Skeletal muscle satellite cell (primary cell): ENCODE data around the gene STK25. TPM values are rescaled to one million over a fixed set of nuclear protein-coding genes. Genes with fewer than 3 reads are reported as not detected.
"Not testable (repeated sequence)": the region's sequence is repeated elsewhere in the genome, so short reads cannot be mapped to it uniquely, and the experiment has no call there.

Experiments
- H3K27me3 ChIP-seq: 2 replicates; pipeline ENCODE4 v1.7.0; 2013; ENCODE audit warnings: low read length; ENCODE audit not compliant: control insufficient read depth, insufficient read depth
- H3K36me3 ChIP-seq: 2 replicates; pipeline ENCODE4 v1.7.0; 2013; ENCODE audit warnings: mild to moderate bottlenecking, control low read depth, low read length; ENCODE audit not compliant: insufficient read depth
- H3K4me1 ChIP-seq: 2 replicates; pipeline ENCODE4 v1.7.0; 2013; ENCODE audit warnings: low read length; ENCODE audit not compliant: control insufficient read depth, insufficient read depth
- H3K4me2 ChIP-seq: 2 replicates; pipeline ENCODE4 v1.7.0; 2013; ENCODE audit warnings: mild to moderate bottlenecking, low read length
- H3K4me3 ChIP-seq: 2 replicates; pipeline ENCODE4 v1.7.0; 2013; ENCODE audit warnings: low read length
- H3K9ac ChIP-seq: 2 replicates; pipeline ENCODE4 v1.7.0; 2013; ENCODE audit warnings: mild to moderate bottlenecking, low read depth, low read length, moderate library complexity
- H3K9me3 ChIP-seq: replicated peaks from 2 replicates; pipeline ENCODE4 v1.7.0; 2013; ENCODE audit warnings: mild to moderate bottlenecking, control low read depth, low read length
- small RNA-seq: library from RNA; depleted of rRNA; stranded (forward); fragments of <200 nt; gene quantifications from one replicate; pipeline ENCODE3, GENCODE V24; 2012

STK25 gene

DNA sequence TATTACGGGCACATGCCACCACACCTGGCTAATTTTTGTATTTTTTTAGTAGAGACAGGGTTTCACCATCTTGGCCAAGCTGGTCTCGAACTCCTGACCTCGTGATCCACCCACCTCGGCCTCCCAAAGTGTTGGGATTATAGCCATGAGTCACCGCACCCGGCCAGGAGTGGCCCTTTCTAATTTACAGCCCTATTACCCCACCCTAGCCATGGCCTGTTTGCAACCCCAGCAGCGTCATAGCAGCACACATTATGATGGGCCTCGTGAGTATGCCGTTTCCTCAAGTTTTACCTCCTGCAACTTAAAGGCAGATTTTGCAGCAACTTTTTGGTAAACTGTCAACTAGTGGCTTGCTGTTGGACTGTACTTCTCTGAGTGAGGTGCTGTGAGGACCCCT is 54.5 kb downstream of the STK25 start:
- not testable (repeated sequence) for H3K9me3 ChIP-seq, H3K4me2 ChIP-seq, H3K4me1 ChIP-seq, H3K36me3 ChIP-seq, H3K9ac ChIP-seq, H3K4me3 ChIP-seq, H3K27me3 ChIP-seq

DNA sequence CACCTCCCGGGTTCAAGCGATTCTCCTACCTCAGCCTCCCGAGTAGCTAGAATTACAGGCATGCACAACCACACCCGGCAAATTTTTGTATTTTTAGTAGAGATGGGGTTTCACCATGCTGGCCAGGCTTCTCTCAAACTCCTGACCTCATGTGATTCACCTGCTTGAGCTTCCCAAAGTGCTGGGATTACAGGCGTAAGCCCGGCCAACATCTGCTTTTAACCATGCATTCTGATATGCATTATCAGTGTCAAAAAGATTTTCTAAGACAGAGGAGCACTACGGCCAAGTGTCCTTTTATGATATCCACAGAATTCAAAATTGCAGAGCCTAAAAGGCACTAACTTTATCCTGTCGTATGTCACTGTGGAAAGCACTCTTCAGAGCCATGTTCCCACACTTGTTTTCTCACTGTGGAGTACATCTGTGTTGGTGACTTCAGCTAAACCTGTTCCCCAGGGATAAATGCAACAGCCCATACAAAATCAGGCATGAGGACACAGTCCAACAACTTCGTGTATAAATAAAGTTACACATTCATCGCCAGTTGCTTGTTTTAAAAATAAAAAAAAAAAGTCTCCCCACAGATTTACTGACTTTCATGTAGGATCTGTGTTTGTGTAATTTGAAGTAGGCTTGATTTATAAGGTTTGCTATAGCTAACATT is 56.4 kb downstream of the STK25 start:
- no peaks in the 10 kb centered on the region for H3K4me1 ChIP-seq
- H3K4me2 ChIP-seq: no peak overlapping the region
- H3K4me3 ChIP-seq: no peak overlapping the region
- no peak overlapping the region for H3K9ac ChIP-seq
- no peaks in the 10 kb centered on the region for H3K27me3 ChIP-seq
- peaks cover 4% of the 10 kb centered on the region for H3K36me3 ChIP-seq
- no peaks in the 10 kb centered on the region for H3K9me3 ChIP-seq

DNA sequence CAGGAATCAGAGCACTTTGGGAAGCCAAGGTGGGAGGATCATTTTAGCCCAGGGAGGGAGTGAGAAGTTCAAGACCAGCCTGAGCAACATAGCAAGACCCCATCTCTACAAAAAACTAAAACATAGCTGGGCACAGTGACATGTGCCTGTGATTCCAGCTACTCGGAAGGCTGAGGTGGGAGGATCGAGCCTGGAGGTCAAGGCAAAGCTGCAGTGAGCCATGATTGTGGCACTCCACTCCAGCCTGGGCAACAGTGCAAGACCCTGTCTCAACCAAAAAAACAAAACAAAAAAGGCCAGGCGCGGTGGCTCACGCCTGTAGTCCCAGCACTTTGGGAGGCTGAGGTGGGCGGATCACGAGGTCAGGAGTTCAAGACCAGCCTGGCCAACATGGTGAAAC is 58.3 kb downstream of the STK25 start:
- peaks cover 12% of the 10 kb centered on the region for H3K36me3 ChIP-seq
- H3K9ac ChIP-seq, H3K27me3 ChIP-seq, H3K4me3 ChIP-seq, H3K9me3 ChIP-seq, H3K4me2 ChIP-seq, H3K4me1 ChIP-seq: not testable (repeated sequence)

DNA sequence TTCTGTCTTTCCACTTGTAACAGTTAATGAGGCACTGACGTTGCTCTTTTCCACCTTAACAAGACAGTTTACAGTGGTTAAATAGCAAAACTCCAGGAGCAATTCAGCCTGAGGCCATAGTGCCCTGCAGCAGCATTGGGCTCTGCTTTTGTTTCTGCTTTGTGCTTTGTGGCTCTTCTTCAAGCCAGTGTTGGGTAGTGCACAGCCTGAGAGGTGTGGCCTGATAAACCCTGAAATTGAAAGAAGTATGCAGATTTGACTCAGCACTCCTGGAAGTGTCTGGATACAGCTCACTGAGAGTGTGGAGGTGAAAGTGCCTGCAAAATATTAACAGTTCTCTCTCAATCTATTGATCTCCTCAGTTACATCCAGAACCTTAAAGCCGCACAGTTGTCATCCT is 63.0 kb downstream of the STK25 start:
- Histone ChIP-seq H3K27me3 (no peaks in the 10 kb centered on the region), H3K4me1 (no peaks in the 10 kb centered on the region), H3K9me3 (no peaks in the 10 kb centered on the region), H3K4me2 (no peak overlapping the region), H3K4me3 (no peak overlapping the region), H3K9ac (no peak overlapping the region), H3K36me3 (peaks cover 52% of the 10 kb centered on the region)

DNA sequence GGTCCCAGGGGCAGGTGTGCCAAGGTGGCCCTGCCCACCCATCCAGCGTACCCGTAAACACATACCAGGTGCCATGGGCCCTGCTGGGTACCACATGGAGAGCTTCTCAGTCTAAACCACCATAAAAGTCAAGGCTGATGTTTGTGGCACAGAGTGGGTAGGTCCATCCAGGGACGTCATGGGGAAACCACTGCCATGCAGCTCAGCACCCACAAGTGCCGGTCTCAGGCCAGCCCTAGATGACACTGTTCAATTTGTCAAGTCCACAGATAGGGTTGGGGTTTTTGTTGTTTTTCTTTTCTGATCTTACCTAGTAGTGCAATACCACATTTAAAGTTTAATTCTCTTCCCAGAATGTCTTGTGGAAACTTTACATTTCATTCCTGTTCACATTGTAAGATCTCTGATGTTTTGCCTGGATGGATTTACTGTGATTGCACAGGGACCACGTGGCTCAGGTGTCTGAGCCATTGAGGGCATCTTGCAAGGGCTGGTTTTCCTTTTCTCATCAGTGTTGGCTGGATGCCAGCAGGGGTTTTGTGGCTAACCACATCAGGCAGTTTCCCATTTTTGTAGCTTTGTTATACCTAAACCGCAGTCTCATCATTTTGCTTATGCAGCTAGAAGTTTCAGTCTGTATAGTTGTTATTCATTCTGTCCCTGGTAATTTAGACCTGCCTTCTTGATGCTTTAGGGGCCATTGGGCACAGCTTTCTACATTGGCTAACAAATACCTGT is 64.7 kb downstream of the STK25 start:
- Histone ChIP-seq H3K4me3 (no peak overlapping the region), H3K27me3 (no peaks in the 10 kb centered on the region), H3K4me2 (no peak overlapping the region), H3K9me3 (no peaks in the 10 kb centered on the region), H3K4me1 (no peaks in the 10 kb centered on the region), H3K9ac (no peak overlapping the region), H3K36me3 (peaks cover 54% of the 10 kb centered on the region)

Small RNAs within 50 kb of the gene (small RNA-seq; reads per million reads assigned to genes)
- not detected for gene MIR3133
